Body of pancreas (tissue), 4 donors: ENCODE data around the gene ARHGEF35. TPM values are rescaled to one million over a fixed set of nuclear protein-coding genes. Genes with fewer than 3 reads are reported as not detected.
"Not testable (repeated sequence)": the region's sequence is repeated elsewhere in the genome, so short reads cannot be mapped to it uniquely, and the experiment has no call there.

Source experiments
- ATAC-seq: fragments of 150-250 bp; one replicate; pipeline ENCODE4 v1.9.1; 2016
- DNase-seq, 4 donors: peaks; one replicate each; pipeline ENCODE4 v3.0.0-alpha.2; 2019
- H3K27ac ChIP-seq, 4 donors: fragments of 200-600 bp; sonication (generic); 1 replicate in 3 of 4; 2 replicates in 1 of 4; pipeline versions ENCODE4 v1.5.1 to v1.6.1; 2016 to 2019; ENCODE audit warnings: mild to moderate bottlenecking in 1 of 4, mixed read lengths in 1 of 4, moderate library complexity in 1 of 4
- H3K27me3 ChIP-seq, 2 donors: fragments of 200-600 bp; sonication (generic); one replicate each; pipeline ENCODE4 v1.6.0; 2016; ENCODE audit warnings: mild to moderate bottlenecking in 1 of 2
- H3K36me3 ChIP-seq, 2 donors: fragments of 200-600 bp; sonication (generic); replicated peaks in 1 of 2; 2 replicates each; pipeline ENCODE4 v1.5.1; 2016; ENCODE audit warnings: low read depth in 2 of 2; ENCODE audit not compliant: insufficient read depth in 1 of 2
- H3K4me1 ChIP-seq: fragments of 200-600 bp; sonication (generic); one replicate; pipeline ENCODE4 v1.6.0; 2016
- H3K4me3 ChIP-seq, 2 donors: fragments of 200-600 bp; sonication (generic); 1 replicate in 1 of 2; 2 replicates in 1 of 2; pipeline ENCODE4 v1.5.1; 2016 to 2019
- H3K9me3 ChIP-seq, 3 donors: fragments of 200-600 bp; sonication (generic); 1 replicate in 2 of 3; 2 replicates in 1 of 3; pipeline ENCODE4 v1.5.1; 2016
- CTCF ChIP-seq, 7 experiments: fragments of 450-650 bp in 4 of 7; fragments of 200-600 bp in 3 of 7; sonication (generic) in 3 of 7; IDR thresholded peaks; one replicate each; pipeline ENCODE4 v1.5.1; 2016 to 2019; ENCODE audit warnings: antibody characterized with exemption in 7 of 7
- POLR2A ChIP-seq, 3 donors: fragments of 450-650 bp; IDR thresholded peaks; one replicate each; pipeline ENCODE4 v1.6.1; 2016; ENCODE audit warnings: antibody characterized with exemption in 3 of 3, mild to moderate bottlenecking in 2 of 3
- WGBS, 2 donors: methylation state at CpG; one replicate each; pipeline ENCODE4 v1.1.5; 2017; 5-methylcytosine and 5-hydroxymethylcytosine counted together
- intact Hi-C: fragments of 100-400 bp; cut with DNase I; formaldehyde crosslinking; loops from one replicate; pipeline ENCODE4 v1.15.1; 2023
- total RNA-seq, 2 donors: library from RNA; depleted of rRNA; stranded (reverse); fragments of >200 nt; gene quantifications; one replicate each; pipeline ENCODE4 v1.1.0, GENCODE V29; 2016

ARHGEF35 gene
- total RNA-seq, 2 donors from 2014 or later = 5.3 to 5.4 TPM

- peak in 3 of 4 donors; percentile 26 to 33 (median 30) for DNase-seq
- H3K27ac ChIP-seq, H3K4me3 ChIP-seq, H3K4me1 ChIP-seq, H3K27me3 ChIP-seq, H3K9me3 ChIP-seq, H3K36me3 ChIP-seq, intact Hi-C loops: not testable (repeated sequence)
- WGBS, 2 donors = 0 to 40% methylated on average over 3 to 6 of the region's 10 CpGs
- ATAC-seq = peak; percentile 64
- peak in 6 of 7 experiments; percentile 29 to 70 (median 57) for TF ChIP-seq CTCF (IDR thresholded peaks at IDR 0.05)
Observed at GRCh38 chr7:144178380-144179164, 17.1 kb downstream of the ARHGEF35 start.

GRCh38 chr7:144174613-144175012, 21.0 kb downstream of the ARHGEF35 start:
- H3K36me3 ChIP-seq = no peaks in the 10 kb centered on the region
- no peaks in the 10 kb centered on the region for H3K9me3 ChIP-seq
- DNase-seq (no peak), ATAC-seq (no peak)
- 90% methylated on average over 5 of the region's 5 CpGs for WGBS, 2 donors
- intact Hi-C loops = no loop called here
- TF ChIP-seq POLR2A (IDR thresholded peaks at IDR 0.05) (no peak), CTCF (IDR thresholded peaks at IDR 0.05) (no peak)
- no peaks in the 10 kb centered on the region for H3K4me1 ChIP-seq
- H3K27ac ChIP-seq = no peak overlapping the region
- no peak overlapping the region for H3K4me3 ChIP-seq
- no peaks in the 10 kb centered on the region for H3K27me3 ChIP-seq

GRCh38 chr7:144171594-144172350, 23.9 kb downstream of the ARHGEF35 start:
- H3K36me3 ChIP-seq, DNase-seq, ATAC-seq, intact Hi-C loops, H3K9me3 ChIP-seq, H3K27ac ChIP-seq, H3K27me3 ChIP-seq, H3K4me3 ChIP-seq, H3K4me1 ChIP-seq: not testable (repeated sequence)
- WGBS, 2 donors = 73 to 78% methylated on average over 4 of the region's 4 CpGs

GRCh38 chr7:144164784-144165183, 30.8 kb downstream of the ARHGEF35 start:
- Histone ChIP-seq H3K36me3 (no peaks in the 10 kb centered on the region), H3K9me3 (no peaks in the 10 kb centered on the region), H3K27me3 (no peaks in the 10 kb centered on the region), H3K4me3 (no peak overlapping the region), H3K4me1 (no peaks in the 10 kb centered on the region), H3K27ac (no peak overlapping the region)
- ATAC-seq (no peak), DNase-seq (no peak)
- WGBS, 2 donors = 75 to 80% methylated on average over 2 of the region's 2 CpGs
- TF ChIP-seq CTCF (IDR thresholded peaks at IDR 0.05) (no peak), POLR2A (IDR thresholded peaks at IDR 0.05) (no peak)
- intact Hi-C loops = no loop called here

- ATAC-seq (no peak), DNase-seq (no peak)
- Histone ChIP-seq H3K4me3 (no peak overlapping the region), H3K9me3 (no peaks in the 10 kb centered on the region), H3K4me1 (no peaks in the 10 kb centered on the region), H3K27ac (no peak overlapping the region), H3K36me3 (no peaks in the 10 kb centered on the region), H3K27me3 (no peaks in the 10 kb centered on the region)
- intact Hi-C loops = no loop called here
- TF ChIP-seq CTCF (IDR thresholded peaks at IDR 0.05) (no peak), POLR2A (IDR thresholded peaks at IDR 0.05) (no peak)
- WGBS, 2 donors = 88 to 96% methylated on average over 1 of the region's 1 CpG
Observed at GRCh38 chr7:144158861-144159260, 36.8 kb downstream of the ARHGEF35 start.
